Measurements from ENCODE around the gene MX1.

MX1 gene

DNA sequence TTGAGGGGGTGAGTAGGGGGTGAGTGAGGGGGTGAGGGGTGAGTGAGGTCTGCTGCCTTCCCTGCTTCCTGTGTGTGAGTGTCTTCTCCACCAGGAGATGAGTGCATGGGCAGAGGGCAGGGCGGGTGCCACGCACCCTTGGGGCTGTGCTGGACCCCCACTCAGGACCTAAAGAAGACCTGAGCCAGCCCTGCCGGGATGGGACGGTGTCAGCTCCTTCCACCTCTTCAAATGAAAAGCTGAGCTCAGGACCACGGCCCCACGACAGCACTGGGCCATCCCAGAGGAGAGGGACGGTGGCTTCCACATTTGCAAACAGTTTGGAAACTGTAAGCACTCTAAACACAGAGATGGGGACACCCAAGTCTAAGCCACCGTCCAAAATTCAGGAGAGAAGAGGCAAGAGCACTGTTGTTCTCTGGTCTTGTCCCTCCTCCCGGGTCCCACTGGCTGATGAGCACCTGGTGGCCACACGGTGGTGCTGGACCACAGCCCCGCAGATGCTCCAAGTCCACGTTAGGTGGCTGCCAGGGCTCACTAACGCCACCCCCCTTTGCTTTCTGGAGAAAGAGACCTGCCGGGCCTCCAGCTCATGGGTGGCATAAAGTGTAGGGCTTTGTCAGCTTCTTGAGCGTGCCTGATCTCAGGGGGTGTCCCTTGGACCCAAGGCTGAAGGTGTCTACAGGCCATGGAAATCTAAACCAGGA is 49.8 kb downstream of the MX1 start:
- FAIRE-seq (no peak), DNase-seq (ENCODE audit: insufficient read length, low spot score) (no peak)
- TF ChIP-seq POLR2A (IDR thresholded peaks at IDR 0.05; ENCODE audit: low read depth, low read length) = no peak

DNA sequence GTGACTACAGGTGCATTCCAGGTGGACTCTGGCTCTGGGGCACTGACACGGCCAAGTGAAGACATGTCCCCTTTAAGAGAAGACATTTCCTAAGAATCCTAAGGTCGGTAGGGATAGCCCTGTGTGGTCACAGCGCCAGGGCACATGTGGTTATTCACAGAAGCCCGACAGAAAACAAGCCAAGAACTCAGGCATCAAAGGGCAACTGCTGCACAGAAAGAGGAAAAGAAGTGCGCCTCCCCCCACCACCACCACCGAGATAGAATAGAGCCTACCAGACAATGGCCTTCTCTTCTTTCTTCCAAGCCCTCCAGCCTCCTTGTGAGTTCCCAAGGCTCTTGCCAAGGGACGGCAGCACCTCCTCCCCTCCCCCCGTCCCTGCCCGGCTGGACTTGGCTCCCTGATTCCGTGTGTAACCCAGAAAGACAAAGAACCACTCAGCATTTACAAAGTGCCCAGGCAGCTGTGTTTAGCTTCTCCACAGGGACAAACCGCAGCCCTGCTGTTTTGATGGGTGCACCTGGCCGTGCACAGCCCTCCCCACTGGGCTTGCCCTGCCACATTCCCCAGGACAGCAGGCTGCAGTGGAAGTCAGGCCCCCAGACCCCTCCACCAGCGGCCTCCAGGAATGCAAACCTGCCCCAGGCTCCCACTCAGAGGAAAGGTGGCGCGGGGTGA is 51.7 kb downstream of the MX1 start:
- no peak for DNase-seq (ENCODE audit: insufficient read length, low spot score)
- no peak for FAIRE-seq
- TF ChIP-seq POLR2A (IDR thresholded peaks at IDR 0.05; ENCODE audit: low read depth, low read length) = no peak

DNA sequence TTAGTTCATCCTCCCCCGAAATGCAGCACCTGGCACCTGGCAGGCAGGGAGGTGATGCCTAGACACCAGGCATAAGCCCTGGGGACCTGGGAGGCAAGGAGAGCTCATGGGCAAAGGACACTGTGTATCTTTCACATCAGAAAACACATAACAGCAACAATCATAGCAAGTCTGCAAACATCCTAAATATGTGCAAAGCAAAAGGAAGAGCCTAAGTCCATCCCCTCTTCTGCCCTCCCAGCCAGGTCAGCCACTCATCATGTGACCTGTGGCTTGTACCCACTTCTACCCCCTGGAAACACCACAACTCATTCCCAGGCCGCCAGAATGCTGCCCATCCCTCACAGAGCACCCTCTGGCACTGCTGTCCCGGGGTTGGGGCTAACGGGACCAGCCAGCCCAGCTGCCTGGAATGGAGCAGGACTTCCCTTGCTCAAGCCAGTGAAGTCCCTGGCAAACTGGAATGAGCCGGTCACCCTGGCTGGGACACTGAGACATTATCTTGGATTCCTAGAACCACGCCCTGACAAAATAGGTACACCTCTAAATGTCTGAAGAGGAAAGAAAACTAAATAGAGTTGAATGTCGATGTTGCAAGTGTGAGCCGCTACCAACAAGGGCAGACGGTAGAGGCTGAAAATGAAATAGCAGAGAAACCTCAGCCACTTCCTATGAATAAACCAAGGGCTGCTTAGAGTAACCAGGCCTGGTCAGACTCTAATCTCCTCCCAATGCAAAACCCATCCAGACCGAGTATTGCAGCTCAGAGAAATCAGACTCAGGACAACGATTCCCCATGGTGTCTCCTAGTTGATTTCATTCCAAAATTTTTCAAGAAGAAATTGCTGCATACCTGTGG is 52.5 kb downstream of the MX1 start:
- DNase-seq (ENCODE audit: insufficient read length, low spot score) (no peak), FAIRE-seq (no peak)
- TF ChIP-seq POLR2A (IDR thresholded peaks at IDR 0.05; ENCODE audit: low read depth, low read length) = no peak

DNA sequence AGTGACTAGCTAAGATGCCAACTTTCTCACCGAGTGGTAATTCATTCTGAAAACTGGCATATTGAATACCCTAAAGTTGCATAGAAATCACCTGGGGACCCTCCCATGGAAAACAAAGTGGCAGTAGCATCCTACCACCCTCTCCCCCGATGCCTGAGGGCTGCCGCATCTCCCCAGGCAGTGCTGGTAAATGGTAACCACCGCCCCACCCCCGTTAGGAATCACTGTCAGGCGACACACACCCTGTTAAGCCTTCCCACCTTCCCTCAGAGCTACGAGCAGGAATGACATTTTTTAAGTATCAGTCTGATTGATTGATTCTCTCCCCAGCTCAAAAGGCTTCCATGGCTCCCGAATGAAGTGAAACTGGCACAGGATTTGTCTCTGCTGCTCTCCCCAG is 53.6 kb downstream of the MX1 start:
- DNase-seq (ENCODE audit: insufficient read length, low spot score) = no peak
- no peak for FAIRE-seq
- TF ChIP-seq POLR2A (IDR thresholded peaks at IDR 0.05; ENCODE audit: low read depth, low read length) = no peak

DNA sequence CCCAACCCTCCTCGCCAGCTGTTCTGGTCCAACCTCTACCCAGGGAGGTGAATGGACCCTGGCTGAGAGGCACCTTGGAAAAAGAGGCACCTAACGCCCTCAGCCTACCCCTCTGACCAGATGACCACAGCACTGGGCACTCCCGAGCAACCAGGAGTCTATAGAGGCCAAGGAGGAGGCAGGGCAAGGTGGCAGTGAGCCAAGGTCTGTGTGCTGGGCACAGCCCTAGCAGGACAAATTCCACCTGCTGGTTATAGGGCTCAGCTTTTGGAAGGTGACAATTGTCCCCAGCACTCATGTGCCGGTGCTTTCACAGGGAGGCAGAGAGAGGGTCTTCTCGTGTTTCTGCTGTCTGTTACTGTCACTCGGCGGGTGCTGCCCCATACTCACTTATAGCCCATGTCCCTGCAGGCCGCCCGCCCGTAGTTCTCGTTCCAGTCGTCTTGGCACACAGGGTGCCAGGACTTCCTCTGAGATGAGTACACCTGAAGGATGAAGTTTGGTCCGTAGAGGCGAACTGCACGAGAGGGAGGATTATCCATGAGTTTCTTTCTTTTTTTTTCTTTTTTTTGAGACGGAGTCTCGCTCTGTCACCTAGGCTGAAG is 54.1 kb downstream of the MX1 start:
- no peak for TF ChIP-seq POLR2A (IDR thresholded peaks at IDR 0.05; ENCODE audit: low read depth, low read length)
- DNase-seq (ENCODE audit: insufficient read length, low spot score) = no peak
- FAIRE-seq = no peak

DNA sequence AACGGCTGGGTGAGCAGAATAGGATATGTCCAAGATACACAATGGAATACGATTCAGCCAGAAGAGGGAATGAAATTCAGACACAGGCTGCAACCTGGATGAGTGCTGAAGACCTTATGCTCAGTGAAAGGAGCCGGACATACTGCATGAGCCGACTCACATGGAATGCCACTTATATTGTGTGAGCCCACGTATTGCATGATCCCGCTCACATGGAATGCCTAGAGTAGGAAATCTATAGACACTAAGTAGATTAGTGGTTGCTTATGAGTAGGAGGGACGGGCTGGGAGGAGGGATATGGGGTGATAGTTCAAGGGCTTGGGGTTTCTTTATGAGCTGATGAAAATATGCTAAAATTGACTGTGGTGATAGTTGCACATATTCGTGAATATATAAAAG is 55.2 kb downstream of the MX1 start:
- FAIRE-seq (no peak), DNase-seq (ENCODE audit: insufficient read length, low spot score) (no peak)
- no peak for TF ChIP-seq POLR2A (IDR thresholded peaks at IDR 0.05; ENCODE audit: low read depth, low read length)

DNA sequence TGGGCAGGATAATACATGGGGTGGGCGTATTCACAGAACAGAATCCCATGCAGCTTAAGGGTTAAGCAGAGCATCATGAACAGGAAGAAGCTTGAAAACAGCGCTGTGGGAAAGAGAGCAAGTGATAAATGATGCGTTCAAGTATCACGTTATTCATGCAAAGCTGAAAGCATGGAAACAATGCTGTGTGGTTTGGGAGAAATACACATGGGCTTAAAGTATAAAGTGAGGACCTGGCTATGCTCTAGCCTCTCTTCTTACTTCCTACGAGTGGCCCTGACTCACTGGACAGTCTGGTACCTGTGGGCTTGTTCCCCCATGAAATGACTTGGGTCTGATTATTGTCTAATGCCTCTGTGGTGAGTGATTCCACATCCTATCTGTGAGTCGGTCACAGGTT is 56.3 kb downstream of the MX1 start:
- FAIRE-seq = no peak
- TF ChIP-seq POLR2A (IDR thresholded peaks at IDR 0.05; ENCODE audit: low read depth, low read length) = no peak
- no peak for DNase-seq (ENCODE audit: insufficient read length, low spot score)

DNA sequence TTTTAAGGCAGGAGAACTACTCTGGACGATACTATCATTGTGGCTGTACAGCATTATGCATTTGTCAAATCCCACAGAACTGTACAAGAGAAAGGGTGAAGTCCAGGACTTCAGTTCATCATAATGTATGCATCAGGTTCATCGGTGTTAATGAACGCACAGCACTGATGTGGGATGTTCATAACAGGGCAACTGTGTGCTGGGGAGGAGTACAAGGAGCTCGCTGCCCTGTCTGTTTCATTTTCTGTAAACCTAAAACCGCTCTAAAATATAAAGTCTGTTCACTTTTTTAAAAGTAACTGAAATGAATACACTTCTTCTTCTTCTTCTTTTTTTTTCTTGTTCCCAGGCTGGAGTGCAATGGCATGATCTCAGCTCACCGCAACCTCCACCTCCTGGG is 56.9 kb downstream of the MX1 start:
- no peak for TF ChIP-seq POLR2A (IDR thresholded peaks at IDR 0.05; ENCODE audit: low read depth, low read length)
- FAIRE-seq (no peak), DNase-seq (ENCODE audit: insufficient read length, low spot score) (no peak)

DNA sequence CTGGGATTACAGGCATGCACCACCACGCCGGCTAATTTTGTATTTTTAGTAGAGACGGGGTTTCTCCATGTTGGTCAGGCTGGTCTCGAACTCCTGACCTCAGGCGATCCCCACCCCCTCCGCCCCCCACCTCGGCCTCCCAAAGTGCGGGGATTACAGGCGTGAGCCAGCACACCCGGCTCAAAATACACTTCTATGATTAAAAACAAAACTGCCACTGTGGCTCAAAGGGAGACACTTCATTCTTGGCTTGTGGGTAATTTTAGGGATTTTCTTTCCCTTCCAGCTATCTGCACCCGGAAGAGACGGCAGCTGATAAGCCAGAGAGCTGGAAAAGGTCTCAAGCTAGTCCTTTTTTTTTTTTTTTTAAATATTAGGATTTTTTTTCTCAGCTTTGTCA is 57.4 kb downstream of the MX1 start:
- TF ChIP-seq POLR2A (IDR thresholded peaks at IDR 0.05; ENCODE audit: low read depth, low read length) = no peak
- DNase-seq (ENCODE audit: insufficient read length, low spot score) (no peak), FAIRE-seq (no peak)

DNA sequence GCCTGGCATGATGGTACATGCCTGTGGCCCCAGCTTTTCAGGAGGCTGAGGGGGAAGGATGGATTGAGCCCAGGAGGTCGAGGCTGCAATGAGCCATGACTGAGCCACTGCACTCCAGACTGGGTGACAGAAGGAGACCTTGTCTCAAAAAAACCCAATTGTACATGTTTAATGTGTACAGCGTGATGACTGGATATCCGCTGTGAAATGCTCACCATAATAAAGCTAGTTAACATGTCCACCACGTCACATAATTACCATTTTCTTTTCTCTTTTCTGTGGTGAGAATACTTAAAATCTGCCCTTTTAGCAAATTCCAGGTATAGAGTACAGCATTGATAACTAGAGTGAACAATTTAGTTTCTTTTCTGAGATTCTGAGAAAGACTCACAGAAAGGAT is 57.9 kb downstream of the MX1 start:
- no peak for TF ChIP-seq POLR2A (IDR thresholded peaks at IDR 0.05; ENCODE audit: low read depth, low read length)
- FAIRE-seq (no peak), DNase-seq (ENCODE audit: insufficient read length, low spot score) (no peak)

DNA sequence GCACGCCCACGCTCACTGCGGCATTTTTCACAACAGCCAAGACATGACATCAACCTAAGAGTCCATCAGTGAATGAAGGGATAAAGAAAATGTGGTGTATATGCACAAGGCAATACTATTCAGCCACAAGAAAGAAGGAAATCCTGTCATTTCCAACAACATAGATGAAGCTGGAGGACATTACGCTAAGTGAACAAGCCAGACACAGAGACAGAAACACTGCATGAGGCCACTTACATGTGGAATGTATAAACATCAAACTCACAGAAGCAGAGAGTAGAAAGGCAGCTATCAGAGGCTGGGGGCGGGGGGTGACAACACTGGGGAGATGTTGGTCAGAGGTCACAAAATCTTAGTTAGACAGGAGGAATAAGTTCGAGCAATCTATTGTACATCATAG is 61.0 kb downstream of the MX1 start:
- DNase-seq (ENCODE audit: insufficient read length, low spot score) (no peak), FAIRE-seq (no peak)
- TF ChIP-seq POLR2A (IDR thresholded peaks at IDR 0.05; ENCODE audit: low read depth, low read length) = no peak

DNA sequence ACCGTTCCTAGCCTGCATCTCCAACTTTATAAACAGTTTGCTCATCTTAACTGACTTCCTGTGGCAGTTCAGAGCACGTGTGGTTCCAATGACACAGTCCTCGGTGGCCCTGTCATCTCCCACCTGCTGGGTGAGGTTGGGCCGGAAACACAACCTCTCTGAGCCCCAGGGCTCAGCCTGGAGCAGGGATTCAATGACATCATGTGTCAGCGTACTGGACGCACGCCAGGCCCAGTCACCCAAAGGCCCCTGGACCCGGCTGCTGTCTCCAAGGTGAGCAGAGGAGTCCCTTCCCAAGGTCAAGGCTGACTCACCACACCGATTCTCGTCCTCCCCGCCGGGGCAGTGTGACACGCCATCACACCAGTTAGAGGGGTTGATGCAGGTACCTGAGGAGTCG is 62.0 kb downstream of the MX1 start:
- FAIRE-seq (no peak), DNase-seq (ENCODE audit: insufficient read length, low spot score) (no peak)
- no peak for TF ChIP-seq POLR2A (IDR thresholded peaks at IDR 0.05; ENCODE audit: low read depth, low read length)

DNA sequence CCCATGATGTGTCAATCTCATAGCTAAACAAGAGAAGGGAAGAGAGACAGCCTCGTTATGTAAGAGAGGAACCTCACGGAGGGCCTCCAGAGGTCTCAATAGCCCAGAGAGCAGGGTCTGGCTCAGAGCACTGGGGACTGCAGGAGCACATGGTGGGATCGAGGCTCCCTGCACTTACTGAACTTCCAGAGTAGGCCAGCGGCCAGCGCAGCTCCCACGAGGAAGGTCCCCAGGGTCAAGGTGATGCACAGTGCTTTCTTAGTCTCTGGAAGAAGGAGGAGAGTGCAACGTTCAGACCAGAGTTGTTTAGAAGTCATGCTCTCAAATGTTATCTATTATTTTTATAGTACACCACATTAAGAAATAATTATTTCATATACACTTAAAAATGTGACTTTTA is 63.3 kb downstream of the MX1 start:
- no peak for TF ChIP-seq POLR2A (IDR thresholded peaks at IDR 0.05; ENCODE audit: low read depth, low read length)
- DNase-seq (ENCODE audit: insufficient read length, low spot score) = no peak
- no peak for FAIRE-seq

DNA sequence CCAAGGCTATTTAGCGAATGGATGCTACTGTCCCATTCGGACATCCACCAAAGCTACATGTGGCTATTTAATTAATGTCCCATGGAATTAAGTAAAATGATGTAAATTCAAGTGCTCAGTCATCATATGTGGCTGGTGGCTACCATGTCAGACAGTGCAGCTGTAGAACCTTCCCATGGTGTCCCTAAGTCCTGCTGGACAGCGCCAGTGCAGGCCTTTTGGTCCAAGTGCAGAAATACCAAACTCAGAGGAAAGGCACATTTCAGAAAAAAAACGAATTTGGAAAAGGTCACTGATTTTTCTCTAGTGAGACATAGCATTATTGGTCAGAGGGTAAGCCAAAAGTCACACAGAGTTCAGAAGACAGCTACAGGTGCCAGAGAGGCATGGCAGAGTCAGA is 64.3 kb downstream of the MX1 start:
- no peak for DNase-seq (ENCODE audit: insufficient read length, low spot score)
- no peak for TF ChIP-seq POLR2A (IDR thresholded peaks at IDR 0.05; ENCODE audit: low read depth, low read length)
- no peak for FAIRE-seq

All from H54 (cell line).